ENCODE measurements around the gene ATRNL1.

The ATRNL1 gene

GRCh38 chr10:115945701-115946445 is 852.7 kb downstream of the ATRNL1 start:
- Histone ChIP-seq H3K4me2 (ENCODE audit: insufficient read depth, low read length) (no peak overlapping the region), H3K36me3 (ENCODE audit: insufficient read depth, low read length) (no peaks in the 10 kb centered on the region), H3K79me2 (ENCODE audit: insufficient read depth, low read length) (no peaks in the 10 kb centered on the region), H3K4me1 (ENCODE audit: insufficient read depth, low read length) (no peaks in the 10 kb centered on the region), H2AFZ (ENCODE audit: low read depth, low read length) (no peak overlapping the region), H3K9me3 (ENCODE audit: insufficient read depth, low read length, severe bottlenecking) (no peaks in the 10 kb centered on the region), H4K20me1 (ENCODE audit: insufficient read depth, low read length) (no peaks in the 10 kb centered on the region), H3K27me3 (ENCODE audit: insufficient read depth, low read length, poor library complexity) (no peaks in the 10 kb centered on the region), H3K27ac (ENCODE audit: low read length) (no peak overlapping the region), H3K9ac (ENCODE audit: low read depth, low read length) (no peak overlapping the region), H3K4me3 (ENCODE audit: low read depth in 1 of 2, low read length in 2 of 2) (no peak overlapping the region)
- no peak for DNase-seq
- TF ChIP-seq EZH2 (IDR thresholded peaks at IDR 0.05; ENCODE audit: borderline replicate concordance, low read depth, low read length, severe bottlenecking), result no peak
- TF ChIP-seq CTCF (IDR thresholded peaks at IDR 0.05; ENCODE audit: borderline replicate concordance, extremely low read depth, low read length, poor library complexity, severe bottlenecking), result no peak
- no peak for ATAC-seq (ENCODE audit: insufficient read depth, low read depth)

- Histone ChIP-seq H4K20me1 (ENCODE audit: insufficient read depth, low read length) (no peaks in the 10 kb centered on the region), H3K27ac (ENCODE audit: low read length) (no peak overlapping the region), H3K4me3 (ENCODE audit: low read depth in 1 of 2, low read length in 2 of 2) (no peak overlapping the region), H3K9me3 (ENCODE audit: insufficient read depth, low read length, severe bottlenecking) (no peaks in the 10 kb centered on the region), H3K4me2 (ENCODE audit: insufficient read depth, low read length) (no peak overlapping the region), H3K9ac (ENCODE audit: low read depth, low read length) (no peak overlapping the region), H3K36me3 (ENCODE audit: insufficient read depth, low read length) (no peaks in the 10 kb centered on the region), H3K79me2 (ENCODE audit: insufficient read depth, low read length) (no peaks in the 10 kb centered on the region), H2AFZ (ENCODE audit: low read depth, low read length) (no peak overlapping the region), H3K27me3 (ENCODE audit: insufficient read depth, low read length, poor library complexity) (no peaks in the 10 kb centered on the region), H3K4me1 (ENCODE audit: insufficient read depth, low read length) (no peaks in the 10 kb centered on the region)
- TF ChIP-seq CTCF (IDR thresholded peaks at IDR 0.05; ENCODE audit: borderline replicate concordance, extremely low read depth, low read length, poor library complexity, severe bottlenecking), result no peak
- no peak for TF ChIP-seq EZH2 (IDR thresholded peaks at IDR 0.05; ENCODE audit: borderline replicate concordance, low read depth, low read length, severe bottlenecking)
- ATAC-seq (ENCODE audit: insufficient read depth, low read depth) (no peak), DNase-seq (no peak)
Observed at GRCh38 chr10:115947104-115947503, 853.9 kb downstream of the ATRNL1 start.

GRCh38 chr10:115948465-115948864 is 855.3 kb downstream of the ATRNL1 start:
- TF ChIP-seq CTCF (IDR thresholded peaks at IDR 0.05; ENCODE audit: borderline replicate concordance, extremely low read depth, low read length, poor library complexity, severe bottlenecking), result no peak
- TF ChIP-seq EZH2 (IDR thresholded peaks at IDR 0.05; ENCODE audit: borderline replicate concordance, low read depth, low read length, severe bottlenecking), result no peak
- no peak for ATAC-seq (ENCODE audit: insufficient read depth, low read depth)
- Histone ChIP-seq H3K4me2 (ENCODE audit: insufficient read depth, low read length) (no peak overlapping the region), H3K79me2 (ENCODE audit: insufficient read depth, low read length) (no peaks in the 10 kb centered on the region), H3K4me1 (ENCODE audit: insufficient read depth, low read length) (no peaks in the 10 kb centered on the region), H2AFZ (ENCODE audit: low read depth, low read length) (no peak overlapping the region), H3K27ac (ENCODE audit: low read length) (no peak overlapping the region), H3K9me3 (ENCODE audit: insufficient read depth, low read length, severe bottlenecking) (no peaks in the 10 kb centered on the region), H4K20me1 (ENCODE audit: insufficient read depth, low read length) (no peaks in the 10 kb centered on the region), H3K27me3 (ENCODE audit: insufficient read depth, low read length, poor library complexity) (no peaks in the 10 kb centered on the region), H3K36me3 (ENCODE audit: insufficient read depth, low read length) (no peaks in the 10 kb centered on the region), H3K4me3 (ENCODE audit: low read depth in 1 of 2, low read length in 2 of 2) (no peak overlapping the region), H3K9ac (ENCODE audit: low read depth, low read length) (no peak overlapping the region)
- no peak for DNase-seq
